Muscle of leg (tissue), 11 donors: ENCODE data around the gene PCSK5. TPM values are rescaled to one million over a fixed set of nuclear protein-coding genes. Genes with fewer than 3 reads are reported as not detected.

Source experiments
- DNase-seq: peaks from one replicate; pipeline ENCODE4 v3.0.0; 2013
- H3K27ac ChIP-seq: one replicate; pipeline ENCODE4 v1.5.1; 2013; ENCODE audit warnings: mild to moderate bottlenecking, low read length, control low read depth
- H3K27me3 ChIP-seq: one replicate; pipeline ENCODE4 v1.6.1; 2013; ENCODE audit warnings: low read length; ENCODE audit not compliant: control insufficient read depth, insufficient read depth
- H3K36me3 ChIP-seq: one replicate; pipeline ENCODE4 v1.6.1; 2013; ENCODE audit warnings: low read length; ENCODE audit not compliant: control insufficient read depth, insufficient read depth
- H3K4me1 ChIP-seq: one replicate; pipeline ENCODE4 v1.6.1; 2013; ENCODE audit warnings: low read length; ENCODE audit not compliant: control insufficient read depth, insufficient read depth
- H3K4me3 ChIP-seq: one replicate; pipeline ENCODE4 v1.5.1; 2013; ENCODE audit warnings: low read length, control low read depth
- H3K9me3 ChIP-seq: replicated peaks from 2 replicates; pipeline ENCODE4 v1.6.1; 2013; ENCODE audit warnings: low read depth, low read length; ENCODE audit not compliant: control insufficient read depth
- WGBS: methylation state at CpG from one replicate; pipeline ENCODE4 v1.1.5; 2013; ENCODE audit warnings: missing lambda C conversion rate; ENCODE audit not compliant: insufficient coverage; 5-methylcytosine and 5-hydroxymethylcytosine counted together
- polyA plus RNA-seq, 8 donors: library from polyadenylated mRNA; unstranded; fragments of 120-200 nt; gene quantifications; one replicate each; pipeline versions ENCODE4 v1.2.1 to v1.2.3, GENCODE V29; 2013; ENCODE audit warnings: inconsistent platforms in 1 of 8, low replicate concordance in 1 of 8; ENCODE audit not compliant: insufficient read length in 8 of 8, insufficient read depth in 1 of 8
- total RNA-seq: library from RNA; stranded (reverse); fragments of 120-200 nt; gene quantifications from one replicate; pipeline ENCODE4 v1.2.4, GENCODE V29; 2013

PCSK5 gene
- total and polyA plus RNA-seq, 9 donors = 12.9 to 22.1 (median 16.7) TPM

GRCh38 chr9:76181781-76182180, 291.3 kb downstream of the PCSK5 start:
- Histone ChIP-seq H3K27me3 (no peaks in the 10 kb centered on the region), H3K4me3 (no peak overlapping the region), H3K36me3 (peaks cover 12% of the 10 kb centered on the region), H3K27ac (no peak overlapping the region), H3K9me3 (no peaks in the 10 kb centered on the region), H3K4me1 (peaks cover 2% of the 10 kb centered on the region)
- no peak for DNase-seq
- WGBS = no CpG with 5 or more reads among the region's 5 CpGs

DNA sequence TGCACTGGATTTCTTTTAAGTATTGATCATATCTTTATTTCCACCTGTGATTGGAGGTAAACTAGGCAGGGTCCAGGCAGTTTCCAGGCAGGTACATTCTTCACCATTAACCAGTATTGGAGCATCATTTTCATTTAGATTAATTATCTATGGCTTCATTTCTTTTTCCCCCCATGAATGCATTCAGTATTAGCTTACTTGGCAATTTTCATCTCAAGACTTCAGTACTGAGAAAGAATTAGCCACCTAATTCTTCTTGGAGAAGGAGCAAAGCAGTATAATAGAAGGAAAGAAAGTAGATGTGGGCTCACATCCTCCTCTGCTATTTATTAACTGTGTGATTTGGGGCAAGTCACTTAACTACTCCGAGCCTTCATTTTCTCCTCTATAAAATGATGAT, 295.0 kb downstream of the PCSK5 start:
- H3K9me3 ChIP-seq = no peaks in the 10 kb centered on the region
- peaks cover 2% of the 10 kb centered on the region for H3K4me1 ChIP-seq
- DNase-seq = no peak
- peaks cover 11% of the 10 kb centered on the region for H3K36me3 ChIP-seq
- no CpG with 5 or more reads among the region's 1 CpG for WGBS
- no peaks in the 10 kb centered on the region for H3K27me3 ChIP-seq
- H3K27ac ChIP-seq = no peak overlapping the region
- H3K4me3 ChIP-seq = no peak overlapping the region

GRCh38 chr9:76188286-76188685, 297.8 kb downstream of the PCSK5 start:
- Histone ChIP-seq H3K4me3 (no peak overlapping the region), H3K9me3 (no peaks in the 10 kb centered on the region), H3K4me1 (no peaks in the 10 kb centered on the region), H3K27me3 (no peaks in the 10 kb centered on the region), H3K27ac (no peak overlapping the region), H3K36me3 (peaks cover 15% of the 10 kb centered on the region)
- WGBS = 82% methylated on average over 6 of the region's 11 CpGs
- no peak for DNase-seq

GRCh38 chr9:76188905-76189304, 298.4 kb downstream of the PCSK5 start:
- peaks cover 15% of the 10 kb centered on the region for H3K36me3 ChIP-seq
- WGBS = 100% methylated on average over 1 of the region's 3 CpGs
- no peak for DNase-seq

GRCh38 chr9:76191493-76191892, 301.0 kb downstream of the PCSK5 start:
- H3K4me3 ChIP-seq = no peak overlapping the region
- peaks cover 17% of the 10 kb centered on the region for H3K36me3 ChIP-seq
- DNase-seq = no peak
- H3K9me3 ChIP-seq = no peaks in the 10 kb centered on the region
- no peak overlapping the region for H3K27ac ChIP-seq
- WGBS = 100% methylated on average over 1 of the region's 5 CpGs
- no peaks in the 10 kb centered on the region for H3K4me1 ChIP-seq
- no peaks in the 10 kb centered on the region for H3K27me3 ChIP-seq

More at GRCh38 chr9:76188905-76189304, 298.4 kb downstream of the PCSK5 start:
- H3K4me1 ChIP-seq = no peaks in the 10 kb centered on the region
- H3K9me3 ChIP-seq = no peaks in the 10 kb centered on the region
- H3K27ac ChIP-seq = no peak overlapping the region
- H3K27me3 ChIP-seq = no peaks in the 10 kb centered on the region
- H3K4me3 ChIP-seq = no peak overlapping the region

- Histone ChIP-seq H3K36me3 (peaks cover 17% of the 10 kb centered on the region), H3K9me3 (no peaks in the 10 kb centered on the region), H3K4me3 (no peak overlapping the region), H3K27me3 (no peaks in the 10 kb centered on the region), H3K4me1 (no peaks in the 10 kb centered on the region), H3K27ac (no peak overlapping the region)
- DNase-seq = no peak
- whole genome bisulfite sequencing = 100% methylated on average over 1 of the region's 3 CpGs
These were observed 301.5 kb downstream of the PCSK5 start for GRCh38 chr9:76192013-76192412.

GRCh38 chr9:76194896-76195295, 304.4 kb downstream of the PCSK5 start:
- DNase-seq = no peak
- H3K9me3 ChIP-seq = no peaks in the 10 kb centered on the region
- no peak overlapping the region for H3K4me3 ChIP-seq
- no peaks in the 10 kb centered on the region for H3K27me3 ChIP-seq
- peaks cover 13% of the 10 kb centered on the region for H3K36me3 ChIP-seq
- no peak overlapping the region for H3K27ac ChIP-seq
- WGBS = 100% methylated on average over 2 of the region's 3 CpGs
- H3K4me1 ChIP-seq = no peaks in the 10 kb centered on the region

GRCh38 chr9:76198336-76198735, 307.9 kb downstream of the PCSK5 start:
- DNase-seq = peak; percentile 49
- no peak overlapping the region for H3K4me3 ChIP-seq
- no CpG with 5 or more reads among the region's 2 CpGs for WGBS
- no peaks in the 10 kb centered on the region for H3K9me3 ChIP-seq
- no peaks in the 10 kb centered on the region for H3K4me1 ChIP-seq
- no peaks in the 10 kb centered on the region for H3K27me3 ChIP-seq
- H3K27ac ChIP-seq = no peak overlapping the region
- H3K36me3 ChIP-seq = peaks cover 2% of the 10 kb centered on the region

DNA sequence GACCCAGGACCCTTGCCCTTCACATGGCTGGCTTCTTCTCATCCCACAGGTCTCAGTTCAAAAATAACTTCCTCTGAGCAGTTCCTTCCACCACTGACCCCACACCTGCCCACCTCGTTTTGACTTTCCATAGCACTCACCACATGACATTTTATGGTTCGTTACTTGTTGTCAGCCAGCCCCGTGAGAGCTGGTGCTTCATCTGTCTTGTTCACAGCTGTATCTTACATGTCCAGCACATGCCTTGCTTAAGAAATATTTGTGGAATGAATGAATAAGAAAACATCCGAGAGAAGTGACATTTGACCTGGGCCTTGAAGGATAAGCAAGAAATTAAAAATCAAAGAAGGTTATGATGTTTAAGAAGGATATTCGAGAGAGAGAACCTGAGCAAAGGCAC, 309.8 kb downstream of the PCSK5 start:
- Histone ChIP-seq H3K9me3 (no peaks in the 10 kb centered on the region), H3K27me3 (no peaks in the 10 kb centered on the region), H3K27ac (no peak overlapping the region), H3K36me3 (no peaks in the 10 kb centered on the region), H3K4me3 (no peak overlapping the region), H3K4me1 (no peaks in the 10 kb centered on the region)
- WGBS = 72% methylated on average over 4 of the region's 5 CpGs
- no peak for DNase-seq

- 46% methylated on average over 3 of the region's 4 CpGs for WGBS
- H3K36me3 ChIP-seq = no peaks in the 10 kb centered on the region
- no peaks in the 10 kb centered on the region for H3K4me1 ChIP-seq
- H3K4me3 ChIP-seq = no peak overlapping the region
- no peaks in the 10 kb centered on the region for H3K27me3 ChIP-seq
- no peak overlapping the region for H3K27ac ChIP-seq
- no peak for DNase-seq
- no peaks in the 10 kb centered on the region for H3K9me3 ChIP-seq
These were observed 310.3 kb downstream of the PCSK5 start for GRCh38 chr9:76200745-76201144.

DNA sequence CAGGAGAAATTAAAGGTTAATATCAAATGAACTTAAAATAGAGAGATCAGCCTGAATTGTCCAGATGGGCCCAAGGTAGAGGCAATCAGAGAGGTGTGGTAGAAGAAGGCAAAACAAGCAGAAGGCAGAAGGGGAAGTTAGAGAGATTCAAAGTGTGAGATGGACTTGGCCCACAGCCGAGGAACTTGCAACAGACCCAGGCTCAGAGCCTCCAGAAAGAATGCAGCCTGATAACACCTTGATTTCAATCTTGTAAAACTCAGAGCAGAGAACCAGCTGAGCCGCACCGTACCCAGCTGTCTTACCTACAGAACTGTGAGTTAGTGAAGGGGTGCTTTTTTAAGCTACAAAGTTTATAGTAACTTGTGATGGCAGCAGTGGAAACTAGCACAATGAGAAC, 312.9 kb downstream of the PCSK5 start:
- WGBS = 60% methylated on average over 1 of the region's 3 CpGs
- Histone ChIP-seq H3K36me3 (no peaks in the 10 kb centered on the region), H3K4me3 (no peak overlapping the region), H3K9me3 (no peaks in the 10 kb centered on the region), H3K27ac (no peak overlapping the region), H3K27me3 (no peaks in the 10 kb centered on the region), H3K4me1 (no peaks in the 10 kb centered on the region)
- no peak for DNase-seq
